GM18526 (cell line): ENCODE data around the gene PRKCZ.

Source experiments
- POLR2A ChIP-seq: IDR thresholded peaks from 3 replicates; pipeline ENCODE4 v1.6.1; 2011; ENCODE audit not compliant: insufficient read length; ENCODE audit errors: extremely low read depth

PRKCZ gene

DNA sequence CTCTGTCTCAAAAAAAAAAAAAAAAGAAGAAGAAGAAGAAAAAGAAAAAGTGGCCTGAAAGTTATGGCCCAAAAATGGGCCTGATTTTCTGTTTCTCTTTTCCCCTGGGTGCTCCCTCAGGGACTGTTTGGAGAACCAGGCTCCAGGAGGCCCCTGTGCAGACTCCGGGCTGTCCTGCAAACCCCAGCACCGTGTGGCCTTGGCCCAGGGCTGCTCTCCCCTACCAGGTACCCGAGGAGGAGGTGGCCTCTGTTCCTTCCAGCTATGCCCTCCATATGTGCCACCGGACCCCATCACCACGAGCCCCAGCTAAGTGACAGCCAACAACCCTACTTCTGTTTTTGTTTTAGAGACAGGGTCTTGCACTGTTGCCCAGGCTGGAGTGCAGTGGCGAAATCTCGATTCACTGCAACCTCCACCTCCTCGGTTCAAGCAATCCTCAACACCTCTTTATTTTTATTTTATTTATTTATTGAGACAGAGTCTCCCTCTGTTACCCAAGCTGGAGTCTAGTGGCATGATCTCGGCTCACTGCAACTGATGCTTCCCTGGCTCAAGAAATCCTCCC is 151.9 kb downstream of the PRKCZ start:
- TF ChIP-seq POLR2A: no peak

DNA sequence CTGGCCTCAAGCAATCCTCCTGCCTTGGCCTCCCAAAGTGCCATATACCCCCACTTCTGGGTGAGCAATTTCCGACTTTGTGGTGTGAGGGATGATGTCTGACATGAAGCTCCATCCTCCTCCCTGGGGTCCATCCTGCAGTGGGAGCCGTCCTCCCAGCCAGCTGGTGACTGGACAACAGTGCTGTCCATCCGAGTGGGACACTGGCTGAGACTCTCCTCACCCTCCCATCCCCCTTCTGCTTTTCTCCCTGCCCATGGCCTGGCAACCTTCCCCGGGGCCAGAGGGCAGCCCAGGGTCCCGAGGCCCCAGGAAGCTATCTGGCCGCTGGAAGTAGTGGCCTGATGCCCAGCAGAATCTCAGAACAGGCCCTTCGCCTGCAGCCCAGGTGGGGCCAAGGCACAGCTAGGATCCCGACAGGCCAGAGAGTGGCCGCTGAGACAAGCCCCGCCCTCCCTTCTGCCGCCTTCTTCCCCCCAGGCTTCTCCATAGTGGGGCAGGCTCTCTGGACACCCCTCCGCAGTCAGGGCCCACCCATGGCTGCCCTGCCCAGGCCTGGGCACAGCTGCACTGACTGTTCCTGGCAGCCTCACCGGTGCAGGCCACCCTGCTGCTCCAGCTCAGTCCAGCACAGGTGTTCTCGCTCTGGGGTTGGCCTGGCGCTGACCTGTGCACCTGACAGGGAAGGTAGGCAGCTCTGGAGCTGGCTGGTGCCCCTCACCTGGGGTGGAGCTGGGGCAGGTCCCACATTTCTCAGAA is 152.8 kb downstream of the PRKCZ start:
- TF ChIP-seq POLR2A: no peak

DNA sequence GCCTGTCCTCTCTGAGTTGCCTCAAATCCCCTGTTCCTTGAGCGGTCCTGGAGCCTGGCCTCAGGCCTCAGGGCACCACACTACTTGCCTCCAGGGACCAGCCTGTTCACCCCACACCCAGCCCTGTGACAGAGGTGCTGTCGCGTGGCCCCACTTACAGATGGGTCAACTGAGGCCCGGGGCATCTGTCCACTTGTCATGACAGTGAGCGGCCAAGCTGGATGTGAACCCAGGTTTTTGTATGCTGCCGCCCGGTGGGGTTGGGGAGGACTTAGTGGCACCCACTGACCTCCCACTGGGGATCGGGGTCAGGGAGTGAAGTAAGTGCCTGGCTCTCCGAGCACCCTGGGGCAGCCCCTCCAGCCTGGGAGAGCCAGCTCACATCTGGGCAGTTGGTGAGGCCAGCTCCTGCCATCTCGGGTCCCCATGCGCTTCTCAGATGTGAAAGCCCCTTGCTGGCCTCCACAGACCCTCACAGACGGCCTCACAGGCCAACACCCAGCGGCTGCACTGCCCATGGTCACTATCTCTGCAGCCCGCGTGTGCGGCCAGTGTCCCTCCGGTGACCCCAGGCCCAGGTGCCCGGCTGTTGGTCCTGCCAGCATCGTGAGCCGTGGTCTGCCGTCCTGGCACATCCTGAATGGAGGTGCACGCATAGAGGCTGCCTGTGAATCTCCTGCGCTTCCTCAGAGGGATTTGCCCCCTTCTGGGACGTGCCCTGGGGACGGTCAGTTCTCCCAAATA is 153.6 kb downstream of the PRKCZ start:
- no peak for TF ChIP-seq POLR2A

DNA sequence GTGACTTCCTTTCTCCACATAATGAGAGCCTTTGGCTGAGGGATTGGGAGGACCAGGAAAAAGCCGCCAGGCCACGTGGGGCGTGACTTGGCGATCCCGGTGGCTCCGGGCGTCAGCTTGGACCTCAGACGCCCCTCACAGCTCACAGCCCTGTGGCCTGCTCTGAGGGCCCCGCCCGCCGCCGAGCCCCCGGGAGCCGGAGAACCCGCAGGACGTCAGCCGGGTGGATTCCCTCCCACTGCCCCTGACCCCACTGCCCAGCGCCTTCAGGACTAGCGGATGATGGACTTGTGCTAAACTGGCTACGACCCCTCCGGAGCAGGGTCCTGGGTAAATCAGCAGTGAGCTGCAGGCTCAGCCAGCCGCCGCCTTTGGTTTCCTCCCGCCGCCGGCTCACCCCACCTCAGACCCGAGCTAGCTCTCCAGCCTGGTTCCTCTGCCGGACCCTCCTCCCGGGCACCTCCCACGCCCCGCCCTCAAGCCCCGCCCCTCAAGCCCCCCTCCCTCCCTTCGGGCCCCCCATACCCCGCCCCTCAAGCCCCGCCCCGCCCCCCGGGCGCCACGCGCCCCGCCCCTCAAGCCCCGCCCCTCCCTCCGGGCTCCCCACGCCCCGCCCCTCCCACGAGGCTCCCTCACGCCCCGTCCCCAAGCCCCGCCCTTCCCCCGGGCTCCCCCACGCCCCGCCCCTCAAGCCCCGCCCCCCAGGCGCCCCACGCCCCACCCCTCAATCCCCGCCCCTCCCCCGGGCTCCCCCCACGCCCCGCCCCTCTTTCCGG is 154.4 kb downstream of the PRKCZ start:
- no peak for TF ChIP-seq POLR2A

DNA sequence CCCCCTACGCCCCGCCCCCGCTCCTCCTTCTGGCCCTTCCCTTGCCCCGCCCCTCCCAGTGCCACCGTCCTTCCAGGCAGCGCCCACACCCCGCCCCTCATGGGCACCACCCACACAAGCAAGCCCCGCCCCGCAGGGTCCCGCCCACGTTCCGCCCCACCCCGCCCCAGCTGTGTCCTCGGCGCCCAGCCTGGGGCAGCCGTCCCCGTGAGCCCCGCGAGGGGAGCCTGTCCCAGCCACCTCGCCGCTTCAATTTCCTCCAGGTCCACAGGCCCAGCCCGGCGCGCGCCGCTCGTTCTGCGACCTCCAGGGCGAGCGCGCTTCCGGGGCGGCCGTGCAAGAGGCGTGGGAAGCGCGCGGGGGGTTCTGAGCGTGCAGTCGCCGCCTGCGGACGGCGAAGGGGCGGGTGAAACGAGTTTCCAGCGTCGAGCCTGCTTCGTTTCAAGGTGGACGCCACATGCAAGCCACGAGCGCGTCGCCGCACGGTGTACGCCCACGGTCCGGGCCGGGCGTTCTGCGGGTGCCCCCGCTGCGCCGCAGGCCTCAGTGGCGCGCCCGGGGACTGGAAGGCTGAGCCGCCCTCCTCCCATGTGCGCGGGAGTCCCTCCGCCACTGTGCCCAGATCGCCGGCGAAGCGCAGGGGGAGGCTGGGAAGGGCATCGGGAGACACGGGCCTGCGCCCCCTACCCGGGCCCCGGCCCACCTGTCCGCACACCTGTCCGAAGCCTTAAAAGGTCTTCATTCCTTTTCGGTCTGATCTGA is 155.2 kb downstream of the PRKCZ start:
- peak; percentile 22 for TF ChIP-seq POLR2A

DNA sequence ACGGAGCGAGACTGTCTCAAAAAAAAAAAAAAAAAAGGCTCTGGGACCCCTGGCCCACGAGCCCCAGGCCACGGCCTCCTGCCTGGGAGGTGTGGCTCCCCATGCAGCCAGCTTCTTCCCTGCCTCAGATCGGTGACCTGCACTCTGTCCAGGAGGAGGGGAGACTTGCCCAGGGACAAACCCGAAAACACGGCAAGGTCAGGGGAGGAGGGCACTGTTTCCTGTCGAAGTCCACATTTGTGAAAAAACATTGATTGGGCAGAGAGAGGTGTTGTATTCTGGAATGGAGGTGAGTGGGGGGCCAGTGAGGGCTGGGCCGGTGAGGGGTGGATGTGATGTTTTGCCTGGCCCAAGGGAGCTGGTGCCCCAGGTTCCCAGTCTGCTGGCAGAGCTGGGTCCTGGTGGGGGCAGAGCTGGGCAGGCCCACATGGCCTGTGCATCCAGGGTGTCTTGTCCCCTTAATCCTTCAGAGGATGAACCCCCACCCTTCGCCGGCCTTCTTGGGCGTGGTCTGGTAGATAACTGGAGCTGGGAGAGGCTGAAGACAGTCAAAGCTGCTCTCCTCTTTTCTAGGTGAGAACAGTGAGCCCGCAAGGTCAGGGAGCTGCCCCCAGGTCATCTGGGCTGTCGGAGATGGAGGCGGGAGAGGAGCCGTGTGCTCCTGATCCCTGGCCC is 156.7 kb downstream of the PRKCZ start:
- no peak for TF ChIP-seq POLR2A

DNA sequence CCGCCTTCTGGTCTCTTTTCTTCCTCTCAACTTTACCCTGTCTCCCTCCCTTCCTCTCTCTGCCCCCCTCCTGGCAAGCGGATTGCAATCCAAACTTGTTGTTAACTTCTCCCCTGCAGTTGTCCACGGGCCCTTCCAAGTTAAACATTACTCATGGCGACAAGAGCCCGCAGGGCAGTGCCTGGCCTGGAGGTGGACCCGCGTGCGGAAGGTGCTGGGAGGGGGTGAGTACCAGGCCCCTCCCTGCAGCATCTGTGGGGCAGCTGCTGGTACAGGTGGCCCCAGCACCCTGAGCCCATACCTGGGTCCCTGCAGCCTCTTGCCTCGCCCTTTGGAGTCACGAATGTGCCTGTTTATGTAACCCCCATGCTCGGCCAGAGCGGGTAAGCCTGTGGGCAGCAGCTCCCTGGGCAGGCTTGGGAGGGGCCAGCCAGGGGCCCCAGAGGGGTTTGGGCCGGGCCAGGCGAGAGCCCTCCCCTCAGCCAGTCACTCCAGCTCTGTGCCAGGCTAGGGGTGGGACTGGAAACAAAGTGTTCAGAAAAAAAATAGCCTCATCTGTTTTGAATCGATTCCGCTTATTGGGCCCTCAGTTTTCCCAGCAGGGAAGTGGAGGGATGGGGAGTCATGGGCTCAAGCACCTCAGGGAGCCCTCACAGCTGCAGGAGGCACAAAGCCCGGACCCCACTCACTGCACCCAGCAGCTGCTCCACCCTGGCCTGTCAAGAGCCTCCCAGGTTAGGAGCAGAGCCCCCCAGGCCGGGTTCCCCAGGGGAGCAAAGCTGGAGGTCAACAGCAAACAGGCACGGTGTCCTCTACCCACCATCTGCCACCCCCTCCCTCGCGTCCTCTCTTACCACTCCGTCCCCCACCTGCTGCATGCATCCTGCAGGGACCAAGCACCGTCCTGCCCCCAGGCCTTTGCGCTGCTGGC is 158.4 kb downstream of the PRKCZ start:
- no peak for TF ChIP-seq POLR2A

DNA sequence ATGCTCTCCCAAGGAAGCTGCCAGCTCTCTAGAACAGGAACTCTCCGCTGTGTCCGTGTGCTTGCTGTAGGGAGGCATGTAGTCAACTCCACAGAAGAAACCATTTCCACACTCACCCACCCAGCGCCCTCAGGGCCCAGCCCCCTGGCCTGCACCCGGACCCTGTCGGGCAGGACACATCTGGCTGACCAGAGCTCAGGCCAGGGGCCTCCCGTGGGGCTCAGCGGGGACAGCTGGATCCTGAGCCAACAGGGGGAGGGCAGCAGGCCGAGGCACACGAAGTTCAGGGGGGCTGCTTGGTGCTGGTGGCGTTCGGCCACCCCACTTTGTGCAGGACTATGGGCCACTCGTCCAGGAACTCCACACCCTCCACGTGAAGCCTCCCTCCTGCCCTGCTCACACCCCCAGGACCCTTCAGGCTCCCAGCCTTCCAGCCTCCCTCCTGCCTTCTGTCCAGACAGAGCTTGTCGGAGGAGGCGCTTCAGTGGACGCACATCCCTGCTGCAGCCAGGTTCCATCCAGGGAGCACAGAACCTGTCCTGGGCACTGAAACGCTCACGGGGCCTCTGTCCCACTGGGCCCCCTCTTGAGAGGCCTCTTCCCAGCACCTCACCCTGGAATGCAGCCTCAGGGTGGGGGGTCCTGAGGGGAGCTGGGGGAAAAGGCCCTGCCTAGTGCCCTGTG is 159.3 kb downstream of the PRKCZ start:
- no peak for TF ChIP-seq POLR2A

DNA sequence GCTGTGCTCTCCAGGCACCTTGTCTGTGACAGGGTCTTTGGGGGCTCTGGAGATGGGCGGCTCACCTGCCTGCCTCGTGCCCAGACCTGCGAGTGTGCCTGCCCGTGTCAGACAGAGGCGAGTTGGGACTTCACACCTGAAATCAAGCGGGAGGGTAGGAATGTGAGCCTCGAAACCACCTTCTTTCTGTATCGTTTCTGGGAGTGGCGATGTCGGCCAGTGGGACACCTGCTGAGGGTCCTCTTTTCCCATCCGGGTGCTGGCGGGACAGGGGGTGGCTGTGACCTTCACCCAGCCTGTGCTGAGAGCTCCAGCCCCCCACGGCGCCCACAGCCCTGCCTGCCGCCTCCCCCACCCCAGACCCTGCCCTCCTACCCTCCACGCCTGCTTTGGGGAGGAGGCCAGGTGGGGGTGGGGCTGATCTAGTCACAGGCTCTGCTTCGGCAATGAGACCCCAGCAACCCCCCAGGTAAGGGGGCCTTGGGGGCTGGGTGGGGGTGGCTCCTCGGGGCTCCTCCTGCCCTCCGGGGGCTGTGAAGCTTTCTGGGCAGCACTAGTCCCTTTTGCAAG is 160.0 kb downstream of the PRKCZ start:
- no peak for TF ChIP-seq POLR2A

DNA sequence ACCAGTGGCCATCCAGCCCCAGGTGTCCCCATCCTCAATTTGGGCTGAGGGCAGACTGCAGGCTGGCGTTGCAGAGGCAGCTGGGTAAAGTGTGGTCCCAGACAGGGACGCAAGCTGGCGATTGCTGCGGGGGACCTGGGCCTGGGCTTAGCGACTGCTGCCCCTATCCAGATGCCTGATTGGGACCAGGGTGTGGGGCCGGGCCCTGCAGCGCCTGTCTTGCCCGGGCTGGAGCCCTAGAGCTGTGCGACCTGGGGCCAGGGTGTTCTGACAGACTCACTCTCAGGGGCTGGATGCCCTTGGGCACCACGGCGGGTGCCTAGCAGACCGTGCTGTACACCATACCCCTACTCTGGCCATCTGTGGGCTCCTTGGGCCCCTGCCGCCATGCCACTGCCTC is 160.6 kb downstream of the PRKCZ start:
- no peak for TF ChIP-seq POLR2A

DNA sequence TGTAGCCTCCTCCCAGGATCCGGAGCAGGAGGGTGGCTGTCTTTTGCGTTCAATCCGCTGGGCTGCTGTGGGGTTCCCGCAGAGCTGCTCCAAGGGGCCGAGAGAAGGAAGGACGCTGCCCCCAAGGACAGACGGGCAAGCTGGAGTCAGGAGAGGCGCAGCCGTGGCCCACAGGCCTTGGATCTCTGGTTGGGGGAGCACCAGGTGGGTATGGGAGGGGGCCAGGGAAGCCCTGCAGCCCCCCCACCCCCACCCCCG is 162.0 kb downstream of the PRKCZ start:
- TF ChIP-seq POLR2A: no peak
